HCT116 (cell line): ENCODE data around the gene SCN3B.

Experiments
- CTCF ChIP-seq, 3 experiments: fragments of 200-600 bp in 1 of 3; sonication (generic) in 1 of 3; IDR thresholded peaks in 2 of 3; conservative IDR thresholded peaks in 1 of 3; 2 replicates each; pipeline ENCODE4 v1.5.1; 2012 to 2017; ENCODE audit warnings: low read depth in 2 of 3, low read length in 2 of 3, antibody characterized with exemption in 1 of 3, borderline replicate concordance in 1 of 3, control low read depth in 1 of 3, mild to moderate bottlenecking in 1 of 3, mixed read lengths in 1 of 3, mixed run types in 1 of 3, moderate library complexity in 1 of 3; ENCODE audit not compliant: insufficient read depth in 1 of 3
- ELF1 ChIP-seq: IDR thresholded peaks from 2 replicates; pipeline ENCODE4 v1.6.1; 2012; ENCODE audit warnings: low read depth, borderline replicate concordance
- JUND ChIP-seq: IDR thresholded peaks from 2 replicates; pipeline ENCODE4 v1.6.1; 2012
- POLR2A ChIP-seq: IDR thresholded peaks from 2 replicates; pipeline ENCODE4 v1.7.0; 2011; ENCODE audit warnings: borderline replicate concordance; ENCODE audit not compliant: insufficient read depth, insufficient read length; ENCODE audit errors: extremely low read depth
- POLR2AphosphoS5 ChIP-seq: IDR thresholded peaks from 2 replicates; pipeline ENCODE4 v1.6.1; 2011; ENCODE audit warnings: mild to moderate bottlenecking, low read depth, low read length, moderate library complexity
- SIN3A ChIP-seq: IDR thresholded peaks from 2 replicates; pipeline ENCODE4 v1.6.1; 2012; ENCODE audit warnings: low read depth
- SP1 ChIP-seq: IDR thresholded peaks from 2 replicates; pipeline ENCODE4 v1.6.1; 2012; ENCODE audit warnings: low read depth
- TCF7L2 ChIP-seq: IDR thresholded peaks from 2 replicates; pipeline ENCODE4 v1.7.0; 2011; ENCODE audit warnings: borderline replicate concordance, inconsistent platforms; ENCODE audit not compliant: insufficient read depth, insufficient read length; ENCODE audit errors: extremely low read depth
- YY1 ChIP-seq: IDR thresholded peaks from 2 replicates; pipeline ENCODE4 v1.6.1; 2011; ENCODE audit warnings: low read length, low read depth, moderate library complexity, mild to moderate bottlenecking; ENCODE audit not compliant: insufficient replicate concordance; ENCODE audit errors: extremely low read depth
- ZFX ChIP-seq: fragments of 450-650 bp; IDR thresholded peaks from 2 replicates; pipeline ENCODE4 v1.6.1; 2017
- ZNF274 ChIP-seq: fragments of 200-500 bp; sonication (Bioruptor generic); IDR thresholded peaks from 2 replicates; pipeline ENCODE4 v1.6.1; 2014; ENCODE audit warnings: mild to moderate bottlenecking, low read depth, low read length, inconsistent platforms
- TF ChIP-seq, protein P1 (sequence below): IDR thresholded peaks from 2 replicates; pipeline ENCODE4 v1.6.1; 2011; ENCODE audit warnings: mild to moderate bottlenecking, low read length, moderate library complexity; ENCODE audit not compliant: insufficient replicate concordance; ENCODE audit errors: extremely low read depth
- TF ChIP-seq, protein P2 (sequence below): IDR thresholded peaks from 2 replicates; pipeline ENCODE4 v1.6.1; 2012
- TF ChIP-seq, protein P3 (sequence below): IDR thresholded peaks from 2 replicates; pipeline ENCODE4 v1.6.1; 2012

- no peak for TF ChIP-seq CTCF (IDR thresholded peaks at IDR 0.05 in 2 of 3, conservative IDR thresholded peaks at IDR 0.05 in 1 of 3; ENCODE audit: borderline replicate concordance in 1 of 3, insufficient read depth in 1 of 3, low read depth in 2 of 3, low read length in 2 of 3)
- TF ChIP-seq ZNF274 = no peak
- TF ChIP-seq POLR2AphosphoS5 = no peak
- no peak for TF ChIP-seq POLR2A
- no peak for TF ChIP-seq ZFX
- no peak for TF ChIP-seq JUND
- no peak for TF ChIP-seq SIN3A
- TF ChIP-seq, protein P1, sequence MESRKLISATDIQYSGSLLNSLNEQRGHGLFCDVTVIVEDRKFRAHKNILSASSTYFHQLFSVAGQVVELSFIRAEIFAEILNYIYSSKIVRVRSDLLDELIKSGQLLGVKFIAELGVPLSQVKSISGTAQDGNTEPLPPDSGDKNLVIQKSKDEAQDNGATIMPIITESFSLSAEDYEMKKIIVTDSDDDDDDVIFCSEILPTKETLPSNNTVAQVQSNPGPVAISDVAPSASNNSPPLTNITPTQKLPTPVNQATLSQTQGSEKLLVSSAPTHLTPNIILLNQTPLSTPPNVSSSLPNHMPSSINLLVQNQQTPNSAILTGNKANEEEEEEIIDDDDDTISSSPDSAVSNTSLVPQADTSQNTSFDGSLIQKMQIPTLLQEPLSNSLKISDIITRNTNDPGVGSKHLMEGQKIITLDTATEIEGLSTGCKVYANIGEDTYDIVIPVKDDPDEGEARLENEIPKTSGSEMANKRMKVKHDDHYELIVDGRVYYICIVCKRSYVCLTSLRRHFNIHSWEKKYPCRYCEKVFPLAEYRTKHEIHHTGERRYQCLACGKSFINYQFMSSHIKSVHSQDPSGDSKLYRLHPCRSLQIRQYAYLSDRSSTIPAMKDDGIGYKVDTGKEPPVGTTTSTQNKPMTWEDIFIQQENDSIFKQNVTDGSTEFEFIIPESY = no peak
- TF ChIP-seq, protein P2, sequence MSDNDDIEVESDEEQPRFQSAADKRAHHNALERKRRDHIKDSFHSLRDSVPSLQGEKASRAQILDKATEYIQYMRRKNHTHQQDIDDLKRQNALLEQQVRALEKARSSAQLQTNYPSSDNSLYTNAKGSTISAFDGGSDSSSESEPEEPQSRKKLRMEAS = no peak
- TF ChIP-seq ELF1 = no peak
- TF ChIP-seq YY1 = no peak
- TF ChIP-seq SP1 = no peak
- TF ChIP-seq TCF7L2 = no peak
- TF ChIP-seq, protein P3, sequence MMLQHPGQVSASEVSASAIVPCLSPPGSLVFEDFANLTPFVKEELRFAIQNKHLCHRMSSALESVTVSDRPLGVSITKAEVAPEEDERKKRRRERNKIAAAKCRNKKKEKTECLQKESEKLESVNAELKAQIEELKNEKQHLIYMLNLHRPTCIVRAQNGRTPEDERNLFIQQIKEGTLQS = no peak
These were observed 72.6 kb downstream of the SCN3B start for GRCh38 chr11:123581651-123582399.
